ENCODE data around the gene PSEN2. TPM values are rescaled to one million over a fixed set of nuclear protein-coding genes. Genes with fewer than 3 reads are reported as not detected.

Gene PSEN2
- total RNA-seq, 2 donors from 2014 or later, result 45.3 to 78.3 TPM

DNA sequence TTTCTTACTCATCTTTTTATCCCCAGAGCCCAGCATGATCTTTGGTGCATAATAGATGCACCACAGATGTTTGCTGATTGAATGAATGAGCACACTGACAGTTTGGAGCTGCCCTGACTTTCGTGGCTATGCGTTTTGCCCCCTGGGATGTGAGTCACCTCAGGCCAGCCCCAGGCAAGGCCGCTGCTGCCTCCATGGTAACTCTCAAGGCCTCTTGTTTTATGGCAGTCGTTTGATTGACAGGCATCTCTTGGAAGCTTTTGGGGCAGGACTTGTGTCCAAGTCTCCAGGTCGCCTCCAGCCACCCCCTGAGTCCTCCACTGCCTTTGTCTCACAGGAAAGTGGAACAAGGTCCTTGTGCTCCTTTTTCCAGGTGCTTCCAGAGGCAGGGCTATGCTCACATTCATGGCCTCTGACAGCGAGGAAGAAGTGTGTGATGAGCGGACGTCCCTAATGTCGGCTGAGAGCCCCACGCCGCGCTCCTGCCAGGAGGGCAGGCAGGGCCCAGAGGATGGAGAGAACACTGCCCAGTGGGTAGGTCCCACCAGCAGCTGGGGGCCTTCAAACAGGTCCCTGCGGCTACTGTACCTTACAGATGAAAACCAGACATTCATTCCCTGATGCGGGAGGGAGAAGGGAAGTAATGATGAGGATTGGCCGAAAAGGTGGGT lies 11.2 kb downstream of the PSEN2 start:
- no peaks in the 10 kb centered on the region for H3K9me3 ChIP-seq
- WGBS, result 93% methylated on average over 15 of the region's 15 CpGs
- TF ChIP-seq POLR2AphosphoS5 (IDR thresholded peaks at IDR 0.05) (no peak), POLR2A (IDR thresholded peaks at IDR 0.05) (no peak)
- TF ChIP-seq, protein P1, sequence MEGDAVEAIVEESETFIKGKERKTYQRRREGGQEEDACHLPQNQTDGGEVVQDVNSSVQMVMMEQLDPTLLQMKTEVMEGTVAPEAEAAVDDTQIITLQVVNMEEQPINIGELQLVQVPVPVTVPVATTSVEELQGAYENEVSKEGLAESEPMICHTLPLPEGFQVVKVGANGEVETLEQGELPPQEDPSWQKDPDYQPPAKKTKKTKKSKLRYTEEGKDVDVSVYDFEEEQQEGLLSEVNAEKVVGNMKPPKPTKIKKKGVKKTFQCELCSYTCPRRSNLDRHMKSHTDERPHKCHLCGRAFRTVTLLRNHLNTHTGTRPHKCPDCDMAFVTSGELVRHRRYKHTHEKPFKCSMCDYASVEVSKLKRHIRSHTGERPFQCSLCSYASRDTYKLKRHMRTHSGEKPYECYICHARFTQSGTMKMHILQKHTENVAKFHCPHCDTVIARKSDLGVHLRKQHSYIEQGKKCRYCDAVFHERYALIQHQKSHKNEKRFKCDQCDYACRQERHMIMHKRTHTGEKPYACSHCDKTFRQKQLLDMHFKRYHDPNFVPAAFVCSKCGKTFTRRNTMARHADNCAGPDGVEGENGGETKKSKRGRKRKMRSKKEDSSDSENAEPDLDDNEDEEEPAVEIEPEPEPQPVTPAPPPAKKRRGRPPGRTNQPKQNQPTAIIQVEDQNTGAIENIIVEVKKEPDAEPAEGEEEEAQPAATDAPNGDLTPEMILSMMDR (IDR thresholded peaks at IDR 0.05), result no peak
- no peak for DNase-seq (ENCODE audit: low spot score)
- intact Hi-C loops (cut with DNase I), result no loop called here
- peak overlapping the region; percentile 61 to 68 for H3K27ac ChIP-seq
- no peaks in the 10 kb centered on the region for H3K36me3 ChIP-seq
- H3K4me1 ChIP-seq (replicated peaks), result peaks cover 20% of the 10 kb centered on the region
- no peak overlapping the region for H3K4me3 ChIP-seq
- no peaks in the 10 kb centered on the region for H3K27me3 ChIP-seq (replicated peaks; ENCODE audit: insufficient read depth)

DNA sequence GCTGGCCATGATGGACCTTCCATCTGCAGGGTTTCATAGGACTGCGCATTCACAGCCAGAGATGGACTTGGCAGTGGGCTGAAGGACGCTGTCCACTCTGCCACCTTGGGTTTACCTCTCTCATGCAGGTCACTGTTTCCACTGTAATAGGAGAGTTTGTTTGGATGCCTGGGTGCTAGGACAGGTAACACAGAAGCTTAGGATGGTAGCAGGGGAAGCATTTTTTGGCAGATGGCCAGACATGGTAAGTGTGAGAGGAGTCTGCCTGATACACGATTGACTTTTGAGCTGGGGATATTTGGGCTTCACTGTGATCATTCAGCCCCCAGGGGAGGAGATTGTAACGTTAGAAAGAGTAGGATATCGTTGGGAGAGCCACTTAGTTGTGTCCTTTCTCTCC lies 11.8 kb downstream of the PSEN2 start:
- 50% methylated on average over 5 of the region's 5 CpGs for WGBS
- Histone ChIP-seq H3K27ac (peak overlapping the region; percentile 61 to 68), H3K4me3 (peak overlapping the region in 1 of 2 donors; percentile 13), H3K4me1 (replicated peaks) (peaks cover 20% of the 10 kb centered on the region), H3K36me3 (no peaks in the 10 kb centered on the region), H3K27me3 (replicated peaks; ENCODE audit: insufficient read depth) (no peaks in the 10 kb centered on the region), H3K9me3 (no peaks in the 10 kb centered on the region)
- TF ChIP-seq POLR2A (IDR thresholded peaks at IDR 0.05) (no peak), POLR2AphosphoS5 (IDR thresholded peaks at IDR 0.05) (no peak)
- TF ChIP-seq, protein P1 (IDR thresholded peaks at IDR 0.05), result no peak
- no peak for DNase-seq (ENCODE audit: low spot score)
- intact Hi-C loops (cut with DNase I), result no loop called here

- Histone ChIP-seq H3K4me1 (replicated peaks) (peaks cover 20% of the 10 kb centered on the region), H3K27ac (peak overlapping the region; percentile 61 to 68), H3K27me3 (replicated peaks; ENCODE audit: insufficient read depth) (no peaks in the 10 kb centered on the region), H3K36me3 (no peaks in the 10 kb centered on the region), H3K4me3 (peak overlapping the region; percentile 3 to 13), H3K9me3 (no peaks in the 10 kb centered on the region)
- TF ChIP-seq POLR2A (IDR thresholded peaks at IDR 0.05), result no peak
- TF ChIP-seq, protein P1 (IDR thresholded peaks at IDR 0.05), result no peak
- peak; percentile 56 for TF ChIP-seq POLR2AphosphoS5 (IDR thresholded peaks at IDR 0.05)
- no peak for DNase-seq (ENCODE audit: low spot score)
- intact Hi-C loops (cut with DNase I), result no loop called here
- 12% methylated on average over 9 of the region's 9 CpGs for WGBS
Observed at GRCh38 chr1:226882631-226883409, 12.4 kb downstream of the PSEN2 start.

GRCh38 chr1:226883630-226884029 lies 13.2 kb downstream of the PSEN2 start:
- TF ChIP-seq POLR2AphosphoS5 (IDR thresholded peaks at IDR 0.05) (no peak), POLR2A (IDR thresholded peaks at IDR 0.05) (no peak)
- TF ChIP-seq, protein P1 (IDR thresholded peaks at IDR 0.05), result no peak
- no peaks in the 10 kb centered on the region for H3K9me3 ChIP-seq
- peaks cover 20% of the 10 kb centered on the region for H3K4me1 ChIP-seq (replicated peaks)
- intact Hi-C loops (cut with DNase I), result no loop called here
- no peaks in the 10 kb centered on the region for H3K36me3 ChIP-seq
- no peak overlapping the region for H3K4me3 ChIP-seq
- no peaks in the 10 kb centered on the region for H3K27me3 ChIP-seq (replicated peaks; ENCODE audit: insufficient read depth)
- DNase-seq (ENCODE audit: low spot score), result no peak
- 91% methylated on average over 16 of the region's 16 CpGs for WGBS
- peak overlapping the region; percentile 25 to 61 for H3K27ac ChIP-seq

Measured in prostate gland (tissue), 2 donors.